HFF-Myc (cell line): ENCODE data around the gene KIRREL3.

Experiments
- DNase-seq: peaks from one replicate; pipeline ENCODE4 v3.0.0-alpha.2; 2011; ENCODE audit warnings: low read depth; ENCODE audit errors: extremely low read depth
- H3K4me3 ChIP-seq: replicated peaks from 2 replicates; pipeline ENCODE4 v1.5.1; 2011; ENCODE audit warnings: low read depth, mild to moderate bottlenecking, control low read depth, low read length
- TF ChIP-seq, protein P1 (sequence below): IDR thresholded peaks from 2 replicates; pipeline ENCODE4 v1.5.1; 2012; ENCODE audit warnings: mild to moderate bottlenecking, low read depth, low read length, control low read depth; ENCODE audit errors: missing control alignments

The KIRREL3 gene

DNA sequence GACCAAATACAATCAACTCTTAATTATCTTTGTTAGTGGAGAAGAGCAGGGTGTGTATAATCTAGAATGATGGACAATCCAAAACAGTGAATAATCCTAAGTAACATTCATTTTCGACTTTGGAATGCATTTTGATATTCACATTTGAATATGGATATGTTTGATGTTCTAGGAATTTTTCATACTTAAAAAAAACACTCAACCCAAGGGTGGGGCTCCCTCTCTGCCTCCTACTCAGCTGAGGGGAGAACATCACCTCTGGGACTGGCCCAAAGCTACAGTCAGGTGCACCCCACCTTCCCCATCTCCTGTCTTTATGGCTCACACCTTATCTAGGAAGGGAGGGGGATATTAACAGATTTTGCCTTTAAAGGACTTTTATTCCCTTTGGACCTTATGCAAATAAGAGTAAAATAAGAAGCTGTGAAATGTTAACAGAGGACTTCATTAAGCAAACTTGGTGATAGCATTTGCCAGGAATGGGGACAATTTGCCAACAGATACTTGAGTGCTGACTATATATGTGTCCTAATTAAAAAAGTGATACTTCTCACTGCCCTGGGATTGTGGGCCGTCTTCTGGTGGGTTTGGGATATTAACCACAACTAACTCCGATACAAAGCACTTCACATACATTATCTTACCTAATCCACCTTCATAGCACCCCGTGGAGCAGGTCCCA is 458.1 kb downstream of the KIRREL3 start:
- no peak for DNase-seq
- TF ChIP-seq, protein P1, sequence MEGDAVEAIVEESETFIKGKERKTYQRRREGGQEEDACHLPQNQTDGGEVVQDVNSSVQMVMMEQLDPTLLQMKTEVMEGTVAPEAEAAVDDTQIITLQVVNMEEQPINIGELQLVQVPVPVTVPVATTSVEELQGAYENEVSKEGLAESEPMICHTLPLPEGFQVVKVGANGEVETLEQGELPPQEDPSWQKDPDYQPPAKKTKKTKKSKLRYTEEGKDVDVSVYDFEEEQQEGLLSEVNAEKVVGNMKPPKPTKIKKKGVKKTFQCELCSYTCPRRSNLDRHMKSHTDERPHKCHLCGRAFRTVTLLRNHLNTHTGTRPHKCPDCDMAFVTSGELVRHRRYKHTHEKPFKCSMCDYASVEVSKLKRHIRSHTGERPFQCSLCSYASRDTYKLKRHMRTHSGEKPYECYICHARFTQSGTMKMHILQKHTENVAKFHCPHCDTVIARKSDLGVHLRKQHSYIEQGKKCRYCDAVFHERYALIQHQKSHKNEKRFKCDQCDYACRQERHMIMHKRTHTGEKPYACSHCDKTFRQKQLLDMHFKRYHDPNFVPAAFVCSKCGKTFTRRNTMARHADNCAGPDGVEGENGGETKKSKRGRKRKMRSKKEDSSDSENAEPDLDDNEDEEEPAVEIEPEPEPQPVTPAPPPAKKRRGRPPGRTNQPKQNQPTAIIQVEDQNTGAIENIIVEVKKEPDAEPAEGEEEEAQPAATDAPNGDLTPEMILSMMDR, result no peak
- H3K4me3 ChIP-seq, result no peak overlapping the region

DNA sequence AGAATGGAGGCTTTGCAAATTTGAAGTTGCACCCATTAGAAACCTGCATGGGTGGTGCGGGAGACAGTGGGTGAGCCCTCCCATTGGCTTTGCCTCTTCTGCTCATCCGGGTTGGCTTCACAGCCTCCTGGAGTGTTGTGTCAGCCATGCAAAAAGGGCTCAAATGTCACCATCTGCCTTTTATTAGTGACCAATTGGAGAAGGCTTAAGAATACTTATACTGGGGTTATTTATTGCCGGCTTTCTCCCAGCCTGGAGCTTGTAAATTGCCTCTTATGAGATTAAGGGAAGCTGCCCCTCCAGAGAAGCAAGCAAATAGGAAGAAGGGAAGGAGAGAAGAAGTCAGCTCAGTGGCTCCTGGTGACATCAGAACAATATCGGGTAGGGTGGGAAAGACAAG is 462.5 kb downstream of the KIRREL3 start:
- TF ChIP-seq, protein P1, result no peak
- no peak overlapping the region for H3K4me3 ChIP-seq
- peak; percentile 26 for DNase-seq

DNA sequence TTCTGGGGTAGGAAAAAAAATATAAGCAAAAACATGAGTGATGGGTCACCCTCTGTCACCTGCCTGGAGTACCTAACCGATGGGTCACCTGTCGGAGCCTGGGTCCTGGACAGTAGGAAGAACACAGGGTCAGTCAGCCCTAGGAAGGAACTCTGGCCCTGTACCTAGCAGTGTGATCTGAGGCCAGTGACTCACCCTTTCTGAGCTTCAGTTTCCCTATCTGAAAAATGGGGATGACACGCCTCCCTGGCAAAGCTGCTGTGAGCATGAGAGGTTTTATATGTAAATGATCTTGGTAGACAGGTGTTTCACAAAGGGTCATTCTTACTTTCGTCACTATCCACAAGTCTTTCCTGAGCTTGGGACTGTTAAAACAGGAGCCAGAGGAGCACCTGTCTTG is 463.1 kb downstream of the KIRREL3 start:
- DNase-seq, result no peak
- H3K4me3 ChIP-seq, result no peak overlapping the region
- TF ChIP-seq, protein P1, result no peak

DNA sequence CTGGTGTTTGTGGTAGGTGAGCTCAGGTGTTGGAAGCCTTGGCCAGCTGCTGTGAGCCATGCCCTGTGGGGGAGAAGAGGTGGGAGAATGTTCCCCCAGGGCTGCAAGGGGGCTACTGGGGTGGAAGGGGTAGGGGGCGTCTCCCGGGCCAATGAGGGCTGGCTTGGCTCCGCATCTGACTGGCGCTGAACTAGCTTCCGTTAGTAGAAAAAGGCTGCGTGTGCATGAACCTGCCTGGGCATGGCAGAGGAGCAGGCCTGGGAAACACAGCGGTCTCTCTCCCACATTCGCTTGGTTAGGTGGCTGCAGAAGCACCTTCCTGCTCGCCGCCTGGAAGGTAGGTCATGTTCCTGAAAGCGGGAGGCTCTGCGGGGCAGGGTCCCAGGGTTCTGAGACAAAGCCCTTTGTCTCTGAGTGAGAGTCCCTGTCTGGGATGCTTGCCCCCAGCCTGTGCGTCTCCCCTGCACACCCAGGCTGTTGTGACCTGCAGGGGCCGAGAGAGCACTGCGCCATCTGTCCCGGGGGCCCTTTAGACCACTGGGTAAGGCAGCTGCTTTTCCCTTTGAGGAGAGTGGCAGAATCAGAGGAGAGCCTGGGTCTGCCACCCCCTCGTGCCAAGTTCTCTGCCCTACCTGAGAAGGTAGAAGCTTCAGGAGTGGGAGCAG is 466.3 kb downstream of the KIRREL3 start:
- no peak for DNase-seq
- TF ChIP-seq, protein P1, result no peak
- H3K4me3 ChIP-seq, result no peak overlapping the region

DNA sequence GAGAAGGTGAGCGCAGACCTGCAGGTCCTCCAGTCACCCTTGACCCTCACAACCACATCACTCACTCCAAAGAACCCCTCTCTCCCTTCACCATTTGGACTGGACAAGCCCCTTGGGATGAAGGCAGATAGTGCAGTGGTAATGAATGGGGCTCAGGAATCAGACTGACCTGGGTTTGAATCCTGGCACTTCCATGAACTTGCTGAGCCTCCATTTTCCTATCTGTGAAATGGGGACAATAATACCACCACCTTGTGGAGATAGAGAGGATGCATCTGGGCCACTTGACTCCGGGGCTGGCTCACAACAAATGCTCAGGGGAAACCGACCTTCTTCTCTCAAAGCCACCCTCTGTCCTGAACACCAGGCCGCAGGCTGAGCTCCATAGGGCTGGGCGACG is 467.0 kb downstream of the KIRREL3 start:
- TF ChIP-seq, protein P1, result no peak
- H3K4me3 ChIP-seq, result no peak overlapping the region
- DNase-seq, result no peak

DNA sequence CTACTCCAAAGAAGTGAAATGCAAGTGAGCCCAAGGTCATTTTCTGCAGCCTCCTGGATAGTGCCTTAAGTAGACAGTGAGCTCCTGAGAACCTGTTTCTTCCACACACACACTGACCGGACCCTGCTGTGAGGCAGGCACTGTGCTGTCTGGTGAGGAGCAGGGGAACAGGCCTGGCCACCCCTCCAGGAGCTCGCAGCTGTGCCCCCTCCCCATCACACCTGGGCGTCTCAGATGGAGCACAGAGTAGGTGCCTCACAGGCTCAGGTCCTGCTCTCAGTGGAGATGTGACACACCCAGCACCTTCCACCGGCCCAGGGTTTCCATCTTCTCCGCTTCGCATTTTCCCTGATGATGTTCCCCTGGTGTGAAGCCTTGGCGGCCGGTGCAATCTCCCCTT is 470.2 kb downstream of the KIRREL3 start:
- H3K4me3 ChIP-seq, result no peak overlapping the region
- TF ChIP-seq, protein P1, result no peak
- DNase-seq, result no peak
